Ascending aorta (tissue), 2 donors: Measurements from ENCODE around the gene ZNF205. TPM values are rescaled to one million over a fixed set of nuclear protein-coding genes. Genes with fewer than 3 reads are reported as not detected.
A peak's percentile ranks its signal among the peaks of the same experiment; 100 is the strongest.

Experiments
- DNase-seq, 2 donors: peaks; one replicate each; pipeline ENCODE4 v3.0.0-alpha.2; 2019; ENCODE audit warnings: low spot score in 2 of 2
- H3K27ac ChIP-seq, 2 donors: fragments of 200-600 bp; sonication (generic); one replicate each; pipeline ENCODE4 v1.5.1; 2016 to 2017; ENCODE audit warnings: mild to moderate bottlenecking in 1 of 2
- H3K27me3 ChIP-seq: fragments of 200-600 bp; sonication (generic); one replicate; pipeline ENCODE4 v1.5.1; 2017
- H3K36me3 ChIP-seq, 2 donors: fragments of 200-600 bp; sonication (generic); one replicate each; pipeline ENCODE4 v1.5.1; 2016
- H3K4me1 ChIP-seq, 2 donors: fragments of 200-600 bp; sonication (generic); one replicate each; pipeline ENCODE4 v1.5.1; 2016 to 2017; ENCODE audit warnings: mild to moderate bottlenecking in 1 of 2
- H3K4me3 ChIP-seq, 2 donors: fragments of 200-600 bp; sonication (generic); one replicate each; pipeline ENCODE4 v1.5.1; 2016 to 2017; ENCODE audit warnings: mild to moderate bottlenecking in 1 of 2
- H3K9me3 ChIP-seq, 2 donors: fragments of 200-600 bp; sonication (generic); one replicate each; pipeline ENCODE4 v1.5.1; 2016
- intact Hi-C: fragments of 100-400 bp; cut with DNase I; formaldehyde crosslinking; loops from one replicate; pipeline ENCODE4 v1.15.1; 2023
- total RNA-seq: library from RNA; depleted of rRNA; stranded (reverse); fragments of >200 nt; gene quantifications from one replicate; pipeline ENCODE4 v1.1.0, GENCODE V29; 2016
- TF ChIP-seq, protein P1 (sequence below), 3 experiments: fragments of 200-600 bp in 2 of 3; fragments of 450-650 bp in 1 of 3; sonication (generic) in 2 of 3; IDR thresholded peaks; one replicate each; pipeline ENCODE4 v1.5.1; 2016 to 2019; ENCODE audit warnings: antibody characterized with exemption in 3 of 3, mild to moderate bottlenecking in 1 of 3, moderate library complexity in 1 of 3

Gene ZNF205
- 49.8 TPM for total RNA-seq

DNA sequence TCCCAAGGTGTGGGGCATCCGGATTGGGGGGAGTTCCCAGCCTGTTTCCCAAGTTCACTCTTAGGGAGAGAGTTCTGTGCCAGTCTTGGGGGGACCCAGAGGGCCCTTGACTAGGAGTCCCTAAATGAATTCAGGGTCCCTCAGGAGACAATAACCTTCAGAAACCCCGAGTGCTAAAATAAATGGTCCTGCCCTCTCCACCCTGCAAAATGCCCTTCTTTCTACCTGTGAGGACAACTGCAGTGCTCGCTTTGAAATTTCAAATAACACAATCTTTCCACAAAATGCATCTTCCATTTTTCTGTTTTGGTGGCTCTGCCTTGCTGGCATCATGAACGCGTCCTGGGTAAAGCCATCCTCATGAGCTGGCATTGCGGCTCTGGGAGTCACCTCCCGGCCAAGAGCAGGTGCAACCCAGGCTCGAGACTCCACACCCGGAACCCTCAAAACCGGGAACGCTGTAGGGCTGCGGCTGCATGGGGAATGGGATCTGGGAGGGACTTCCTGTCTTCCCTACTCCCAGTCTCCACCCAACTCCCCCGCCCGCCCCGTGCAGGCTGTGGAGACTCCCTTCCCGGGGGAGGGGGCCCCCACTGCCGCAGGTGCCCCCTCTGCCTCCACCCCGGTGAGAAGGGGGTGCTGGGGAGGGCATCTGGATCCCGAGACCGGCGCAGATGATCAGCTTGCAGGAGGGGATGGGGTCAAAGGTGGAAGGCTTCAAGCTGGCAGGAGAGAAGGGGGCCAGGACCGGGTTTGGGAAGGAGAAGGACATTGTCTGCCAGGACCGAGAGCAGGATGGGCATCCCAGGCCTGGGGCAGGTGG lies at the start of gene ZNF205:
ZNF205 (plus strand) TSS at position 529 of the 823 bp plus-strand sequence. CDS start 845 bp downstream, outside the sequence.
- no peaks in the 10 kb centered on the region for H3K27me3 ChIP-seq
- peaks cover under 1 to 15% of the 10 kb centered on the region in 2 donors for H3K4me1 ChIP-seq
- peak within 1 kb of the TSS; percentile 8 to 42 for H3K27ac ChIP-seq
- intact Hi-C loops, result no loop called here
- H3K4me3 ChIP-seq, result peak within 1 kb of the TSS; percentile 62 to 84
- peak in 1 of 2 donors; percentile 84 for DNase-seq
- no peaks in the 10 kb centered on the region for H3K9me3 ChIP-seq
- H3K36me3 ChIP-seq, result peaks cover 16 to 22% of the 10 kb centered on the region in 2 donors
- TF ChIP-seq, protein P1, sequence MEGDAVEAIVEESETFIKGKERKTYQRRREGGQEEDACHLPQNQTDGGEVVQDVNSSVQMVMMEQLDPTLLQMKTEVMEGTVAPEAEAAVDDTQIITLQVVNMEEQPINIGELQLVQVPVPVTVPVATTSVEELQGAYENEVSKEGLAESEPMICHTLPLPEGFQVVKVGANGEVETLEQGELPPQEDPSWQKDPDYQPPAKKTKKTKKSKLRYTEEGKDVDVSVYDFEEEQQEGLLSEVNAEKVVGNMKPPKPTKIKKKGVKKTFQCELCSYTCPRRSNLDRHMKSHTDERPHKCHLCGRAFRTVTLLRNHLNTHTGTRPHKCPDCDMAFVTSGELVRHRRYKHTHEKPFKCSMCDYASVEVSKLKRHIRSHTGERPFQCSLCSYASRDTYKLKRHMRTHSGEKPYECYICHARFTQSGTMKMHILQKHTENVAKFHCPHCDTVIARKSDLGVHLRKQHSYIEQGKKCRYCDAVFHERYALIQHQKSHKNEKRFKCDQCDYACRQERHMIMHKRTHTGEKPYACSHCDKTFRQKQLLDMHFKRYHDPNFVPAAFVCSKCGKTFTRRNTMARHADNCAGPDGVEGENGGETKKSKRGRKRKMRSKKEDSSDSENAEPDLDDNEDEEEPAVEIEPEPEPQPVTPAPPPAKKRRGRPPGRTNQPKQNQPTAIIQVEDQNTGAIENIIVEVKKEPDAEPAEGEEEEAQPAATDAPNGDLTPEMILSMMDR (IDR thresholded peaks at IDR 0.05), result no peak

DNA sequence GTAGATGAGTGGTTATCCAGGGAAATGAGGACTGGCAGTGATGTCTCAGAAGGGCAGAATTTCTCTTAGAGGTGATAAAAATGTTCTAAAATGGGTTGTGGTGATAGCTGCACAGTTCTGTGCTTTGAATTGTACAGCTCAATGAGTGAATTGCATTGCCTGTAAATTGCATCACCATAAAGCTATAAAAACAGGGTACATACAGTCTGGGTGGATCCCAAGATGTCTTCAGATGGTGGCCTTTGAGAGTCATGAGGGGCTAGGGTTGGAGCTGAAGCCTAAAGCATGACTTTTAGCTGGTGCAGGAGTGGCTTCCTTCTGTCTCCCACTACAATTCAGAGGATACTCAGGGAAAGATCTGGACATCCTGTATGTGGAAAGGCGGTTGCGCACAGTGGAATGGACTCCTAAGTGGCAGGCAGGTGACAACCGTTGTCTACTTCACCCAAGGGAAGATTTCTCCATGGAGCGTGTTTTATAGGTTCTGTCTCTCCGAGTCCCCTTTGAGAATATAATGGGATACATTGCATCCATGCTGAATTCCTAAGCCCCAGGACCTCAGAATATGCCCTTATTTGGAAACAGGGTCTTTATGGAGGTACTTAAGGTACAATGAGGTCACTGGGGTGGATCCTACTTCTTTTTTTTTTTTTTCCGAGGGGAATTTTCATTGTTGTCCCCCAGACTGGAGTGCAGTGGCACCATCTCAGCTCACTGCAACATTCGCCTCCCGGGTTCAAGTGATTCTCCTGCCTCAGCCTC lies 48.6 kb upstream of the ZNF205 start:
- DNase-seq, result no peak
- Histone ChIP-seq H3K27me3 (no peaks in the 10 kb centered on the region), H3K4me1 (peaks cover 0 to 11% of the 10 kb centered on the region in 2 donors), H3K9me3 (no peaks in the 10 kb centered on the region), H3K27ac (no peak overlapping the region), H3K4me3 (no peak overlapping the region), H3K36me3 (no peaks in the 10 kb centered on the region)
- TF ChIP-seq, protein P1 (IDR thresholded peaks at IDR 0.05), result no peak
- intact Hi-C loops, result loop anchor here (5.0 kb wide), 1 partner anchor 33 kb away; the partner anchor contains the start of gene ZSCAN10

DNA sequence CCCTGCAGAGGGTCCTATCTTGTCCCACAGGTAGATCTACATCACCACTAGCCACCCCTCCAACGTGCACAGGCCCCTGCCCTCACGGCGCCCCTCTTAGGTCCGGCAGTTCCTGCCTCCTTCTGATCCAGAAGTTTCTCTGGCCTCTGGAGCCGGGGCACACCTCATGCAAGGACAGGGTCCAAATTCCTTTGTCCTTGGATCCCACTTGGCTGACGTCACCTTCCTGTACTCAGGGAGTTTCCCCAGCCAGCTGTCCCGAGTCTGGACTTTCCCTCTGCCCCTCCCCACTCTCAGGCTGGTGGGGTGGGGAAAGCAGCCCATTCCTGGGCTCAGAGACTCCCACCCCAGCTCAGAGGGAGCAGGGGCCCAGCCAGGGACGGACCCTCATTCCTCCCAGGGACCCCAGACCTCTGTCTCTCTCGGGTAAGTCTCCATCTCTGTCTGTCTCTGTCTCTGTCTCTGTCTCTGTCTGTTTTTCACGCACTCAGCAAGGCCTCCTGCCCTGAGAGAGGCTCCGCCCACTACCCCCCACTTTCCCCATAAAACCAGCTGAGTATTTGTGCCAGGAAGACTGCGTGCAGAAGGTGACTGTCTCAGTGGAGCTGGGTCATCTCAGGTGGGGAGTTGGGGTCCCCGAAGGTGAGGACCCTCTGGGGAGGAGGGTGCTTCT lies 47.2 kb upstream of the ZNF205 start, which contains the start of gene IL32:
IL32 (plus strand) TSS at position 572 of the 673 bp plus-strand sequence. CDS start 172 bp downstream, outside the sequence.
- Histone ChIP-seq H3K27ac (peak within 1 kb of the TSS; percentile 19 to 29), H3K27me3 (no peaks in the 10 kb centered on the region), H3K4me1 (peaks cover 0 to 5% of the 10 kb centered on the region in 2 donors), H3K4me3 (peak within 1 kb of the TSS in 1 of 2 donors; percentile 45), H3K36me3 (no peaks in the 10 kb centered on the region), H3K9me3 (no peaks in the 10 kb centered on the region)
- intact Hi-C loops, result no loop called here
- DNase-seq, result peak in 1 of 2 donors; percentile 83
- TF ChIP-seq, protein P1 (IDR thresholded peaks at IDR 0.05), result no peak

DNA sequence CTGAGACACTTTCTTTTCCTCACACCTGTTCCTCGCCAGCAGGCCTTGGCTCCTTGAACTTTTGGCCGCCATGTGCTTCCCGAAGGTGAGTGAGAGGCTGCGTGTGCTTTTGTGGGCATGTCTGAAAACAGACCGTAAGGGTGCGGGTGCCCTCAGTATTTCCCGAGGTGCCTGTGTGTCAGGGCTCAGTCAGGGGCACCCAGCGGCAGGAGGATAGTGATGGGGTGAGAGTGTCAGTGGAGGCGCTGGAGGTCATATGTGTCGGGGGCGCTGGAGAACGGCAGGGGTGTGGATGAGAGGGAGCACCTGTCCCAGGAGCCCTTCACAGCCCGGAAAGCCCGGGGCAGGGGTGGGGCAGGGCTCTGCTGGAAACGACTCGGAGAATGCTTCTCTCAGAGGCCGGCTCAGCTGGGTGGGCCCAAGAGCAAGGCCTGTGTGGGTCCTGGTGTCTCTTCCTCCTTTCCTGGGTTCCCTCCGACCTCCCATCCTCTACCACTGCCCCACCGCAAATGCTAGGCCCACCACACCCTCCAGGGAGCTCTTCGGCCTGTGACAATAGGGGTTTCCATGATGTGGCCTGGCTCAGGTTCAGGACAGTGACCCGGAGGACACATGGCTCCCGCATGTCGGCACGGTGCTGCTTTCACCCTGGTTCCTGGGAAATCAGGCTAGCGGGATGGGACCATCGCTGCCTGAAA lies 46.5 kb upstream of the ZNF205 start:
- TF ChIP-seq, protein P1 (IDR thresholded peaks at IDR 0.05), result no peak
- Histone ChIP-seq H3K9me3 (no peaks in the 10 kb centered on the region), H3K27me3 (no peaks in the 10 kb centered on the region), H3K27ac (peak overlapping the region; percentile 19 to 29), H3K4me3 (peak overlapping the region in 1 of 2 donors; percentile 45), H3K4me1 (peaks cover 0 to 5% of the 10 kb centered on the region in 2 donors), H3K36me3 (no peaks in the 10 kb centered on the region)
- DNase-seq, result no peak
- intact Hi-C loops, result no loop called here

DNA sequence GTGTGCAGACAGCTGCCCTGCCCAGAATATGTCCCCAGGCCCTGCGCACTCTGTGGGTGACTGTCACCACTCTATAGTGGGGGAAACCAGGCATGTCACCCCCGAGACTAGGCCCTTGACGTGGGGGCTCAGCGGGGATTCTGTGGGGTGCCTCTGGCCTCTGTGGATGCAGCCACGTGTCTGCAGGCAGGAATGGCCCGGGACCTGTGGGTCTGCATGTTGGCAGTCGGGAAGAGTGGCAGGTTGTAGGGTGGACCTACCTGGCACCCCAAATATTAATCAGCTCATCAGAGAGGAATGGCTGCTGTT lies 46.0 kb upstream of the ZNF205 start:
- intact Hi-C loops, result no loop called here
- no peaks in the 10 kb centered on the region for H3K36me3 ChIP-seq
- TF ChIP-seq, protein P1 (IDR thresholded peaks at IDR 0.05), result no peak
- peaks cover 0 to 5% of the 10 kb centered on the region in 2 donors for H3K4me1 ChIP-seq
- H3K27ac ChIP-seq, result no peak overlapping the region
- peak overlapping the region in 1 of 2 donors; percentile 45 for H3K4me3 ChIP-seq
- DNase-seq, result no peak
- H3K27me3 ChIP-seq, result no peaks in the 10 kb centered on the region
- no peaks in the 10 kb centered on the region for H3K9me3 ChIP-seq
